ENCODE data around the gene NHLRC3. TPM values are rescaled to one million over a fixed set of nuclear protein-coding genes. Genes with fewer than 3 reads are reported as not detected.
"Not testable (repeated sequence)": the region's sequence is repeated elsewhere in the genome, so short reads cannot be mapped to it uniquely, and the experiment has no call there.

Gene NHLRC3, protein sequence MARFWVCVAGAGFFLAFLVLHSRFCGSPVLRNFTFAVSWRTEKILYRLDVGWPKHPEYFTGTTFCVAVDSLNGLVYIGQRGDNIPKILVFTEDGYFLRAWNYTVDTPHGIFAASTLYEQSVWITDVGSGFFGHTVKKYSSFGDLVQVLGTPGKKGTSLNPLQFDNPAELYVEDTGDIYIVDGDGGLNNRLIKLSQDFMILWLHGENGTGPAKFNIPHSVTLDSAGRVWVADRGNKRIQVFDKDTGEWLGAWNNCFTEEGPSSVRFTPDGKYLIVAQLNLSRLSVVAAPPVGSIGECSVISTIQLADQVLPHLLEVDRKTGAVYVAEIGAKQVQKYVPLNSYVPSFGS
- total RNA-seq: 19.5 and 19.6 TPM in 2 replicates
- 12.4 TPM for polyA plus RNA-seq (2012)

DNA sequence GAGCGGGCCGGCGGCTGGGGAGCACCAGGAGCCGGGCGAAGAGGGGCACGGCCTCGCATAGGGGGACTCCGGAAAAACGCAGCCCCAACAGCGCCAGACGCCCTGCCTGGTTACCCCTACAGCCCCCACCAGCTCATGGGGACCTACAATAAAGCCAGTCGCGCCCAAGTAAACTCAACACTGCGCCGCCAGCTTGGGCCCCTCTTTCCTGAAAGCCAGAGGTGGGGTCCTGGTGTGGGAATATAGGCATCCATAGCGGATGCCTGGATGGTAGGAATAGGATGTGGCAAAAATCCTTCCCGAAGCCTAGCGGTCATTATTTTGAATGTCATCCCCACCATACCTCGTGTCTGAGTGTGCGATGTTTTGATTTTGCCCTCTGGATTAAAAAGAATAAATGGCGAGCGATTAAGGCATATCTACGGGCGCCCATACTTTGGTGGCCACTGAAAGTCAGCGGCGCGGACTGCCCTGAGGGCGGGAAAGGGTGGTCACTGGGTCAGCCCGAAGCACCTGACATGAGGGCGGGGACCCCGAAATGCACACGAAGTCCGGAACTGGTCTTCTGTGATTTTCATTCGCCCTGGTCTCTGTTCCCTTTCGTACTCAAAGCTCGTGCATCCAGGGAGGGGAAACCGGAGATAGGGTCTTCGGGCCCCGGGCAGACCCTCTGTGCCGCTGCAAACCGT is at the start of gene NHLRC3, which contains the start of gene PROSER1:
NHLRC3 (plus strand) TSS at position 577 of the 689 bp plus-strand sequence. CDS start 184 bp downstream, outside the sequence.
PROSER1 (minus strand) TSS at position 210 of the 689 bp plus-strand sequence. CDS start 847 bp downstream, outside the sequence.
- DNase-seq (ENCODE audit: low read depth): peak; percentile 97

DNA sequence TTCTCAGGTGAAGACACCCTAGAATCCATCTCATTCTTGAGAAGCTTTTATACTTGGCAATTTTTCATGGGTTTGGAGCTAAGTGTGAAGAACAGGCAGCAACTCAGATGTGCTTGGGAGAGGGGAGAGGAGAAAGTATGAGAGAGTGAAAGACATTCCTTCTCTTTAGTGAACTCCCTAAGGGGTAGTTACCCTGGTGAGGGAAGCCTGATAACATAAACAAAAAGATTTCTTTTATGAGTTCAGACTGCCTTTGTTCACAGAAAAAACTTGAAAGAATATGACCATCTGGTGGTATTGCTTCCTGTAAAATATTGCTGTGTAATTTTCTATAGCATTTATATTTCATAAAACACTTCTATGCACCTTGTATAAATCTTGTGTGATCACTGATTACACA is 47.6 kb upstream of the NHLRC3 start, which contains the start of gene STOML3:
STOML3 (minus strand) TSS at position 139 of the 400 bp plus-strand sequence; CDS start at position 29, 110 bp downstream.
- DNase-seq (ENCODE audit: low read depth): no peak

DNA sequence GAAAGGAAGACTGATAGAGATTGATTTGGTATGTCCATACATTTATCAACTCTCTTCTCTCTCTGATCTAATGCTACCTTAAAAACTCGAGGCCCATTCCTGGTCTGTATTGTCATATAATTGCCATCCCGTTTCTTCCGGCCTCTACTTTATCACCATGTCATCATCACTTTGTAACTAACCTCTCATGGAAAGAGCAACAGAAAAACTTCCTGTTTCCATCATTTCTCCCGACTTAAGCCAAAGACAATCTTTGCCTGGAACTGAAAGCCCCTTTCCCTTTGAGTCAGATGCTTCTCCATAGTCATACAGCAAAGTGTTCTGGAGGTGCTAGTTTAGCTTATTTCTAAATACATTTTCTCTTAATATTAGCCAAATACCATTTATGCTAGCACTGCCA is 44.9 kb upstream of the NHLRC3 start:
- DNase-seq (ENCODE audit: low read depth): no peak

DNA sequence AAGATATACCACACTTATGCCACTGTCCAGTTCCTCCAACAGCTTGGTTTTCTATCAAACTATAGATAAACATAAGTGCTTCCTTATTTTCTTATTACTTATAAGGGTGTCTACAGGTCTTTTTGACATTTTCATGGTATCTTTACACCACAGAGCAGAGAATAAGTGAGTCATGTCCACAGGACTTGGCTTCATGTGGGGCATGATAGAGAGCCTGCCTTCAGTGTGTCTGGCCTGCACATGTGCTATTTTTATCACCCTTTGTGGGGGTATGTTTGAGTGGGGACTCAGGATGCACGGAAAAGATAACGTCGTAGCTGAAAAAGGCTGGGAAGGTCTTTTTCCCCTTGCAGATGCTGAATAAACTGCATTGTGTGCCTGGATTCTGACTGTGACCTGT is 39.5 kb upstream of the NHLRC3 start:
- DNase-seq (ENCODE audit: low read depth): no peak

DNA sequence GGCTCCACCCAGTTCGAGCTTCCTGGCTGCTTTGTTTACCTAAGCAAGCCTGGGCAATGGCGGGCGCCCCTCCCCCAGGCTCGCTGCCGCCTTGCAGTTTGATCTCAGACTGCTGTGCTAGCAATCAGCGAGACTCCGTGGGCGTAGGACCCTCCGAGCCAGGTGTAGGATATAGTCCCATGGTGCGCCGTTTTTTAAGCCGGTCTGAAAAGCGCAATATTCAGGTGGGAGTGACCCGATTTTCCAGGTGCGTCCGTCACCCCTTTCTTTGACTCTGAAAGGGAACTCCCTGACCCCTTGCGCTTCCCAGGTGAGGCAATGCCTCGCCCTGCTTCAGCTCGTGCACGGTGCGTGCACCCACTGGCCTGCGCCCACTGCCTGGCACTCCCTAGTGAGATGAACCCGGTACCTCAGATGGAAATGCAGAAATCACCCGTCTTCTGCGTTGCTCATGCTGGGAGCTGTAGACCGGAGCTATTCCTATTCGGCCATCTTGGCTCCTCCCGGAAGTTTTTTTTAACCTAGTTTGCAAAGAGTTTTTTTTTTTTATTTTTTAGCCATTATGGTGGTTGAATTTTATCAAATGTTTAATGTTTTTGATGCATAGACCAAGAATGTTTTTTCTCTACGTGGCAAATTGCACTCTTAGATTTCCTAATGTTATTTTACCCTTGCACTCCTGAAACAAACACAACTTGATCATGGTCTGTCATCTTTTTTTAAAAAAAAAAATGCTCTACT is 31.7 kb upstream of the NHLRC3 start:
- DNase-seq (ENCODE audit: low read depth): not testable (repeated sequence)

DNA sequence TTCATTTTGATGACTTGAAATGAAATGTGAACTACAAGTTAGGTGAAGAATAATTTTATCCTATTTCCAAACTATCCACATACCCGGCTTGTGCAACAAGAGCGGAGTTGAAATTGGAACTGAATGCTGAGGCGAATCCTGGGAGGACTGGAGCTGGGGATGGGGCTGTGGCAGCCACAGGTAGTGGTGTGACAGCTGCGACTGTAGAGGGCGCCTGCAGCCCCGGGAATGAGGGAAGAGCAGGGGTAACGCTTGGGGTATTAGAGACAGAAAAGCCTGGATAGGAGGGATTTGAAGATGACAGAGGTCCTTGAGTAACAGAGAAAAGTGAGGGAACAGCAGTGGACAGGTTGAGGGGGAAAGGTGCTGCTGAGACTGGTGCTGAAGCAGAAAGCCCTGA is 25.6 kb upstream of the NHLRC3 start:
- DNase-seq (ENCODE audit: low read depth): no peak

DNA sequence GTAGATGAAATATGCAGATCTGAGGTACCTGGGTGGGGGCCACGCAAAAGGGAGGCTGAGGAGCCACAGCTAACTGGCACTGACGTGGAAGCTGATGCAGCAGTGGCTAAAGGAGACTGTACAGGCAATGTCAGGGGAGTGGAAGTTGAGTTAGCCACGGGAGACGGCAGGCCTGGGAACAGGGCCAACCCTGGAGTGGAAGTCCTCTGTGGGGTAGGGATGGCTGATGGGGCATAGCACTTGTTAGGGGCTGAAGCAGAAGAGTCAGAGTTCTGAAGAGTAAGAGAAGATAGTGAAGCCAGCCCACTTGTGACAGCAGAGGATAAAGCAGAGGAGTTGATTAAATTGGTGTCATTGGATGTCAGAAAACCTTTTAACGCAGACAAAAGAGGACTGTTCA is 24.8 kb upstream of the NHLRC3 start:
- no peak for DNase-seq (ENCODE audit: low read depth)

DNA sequence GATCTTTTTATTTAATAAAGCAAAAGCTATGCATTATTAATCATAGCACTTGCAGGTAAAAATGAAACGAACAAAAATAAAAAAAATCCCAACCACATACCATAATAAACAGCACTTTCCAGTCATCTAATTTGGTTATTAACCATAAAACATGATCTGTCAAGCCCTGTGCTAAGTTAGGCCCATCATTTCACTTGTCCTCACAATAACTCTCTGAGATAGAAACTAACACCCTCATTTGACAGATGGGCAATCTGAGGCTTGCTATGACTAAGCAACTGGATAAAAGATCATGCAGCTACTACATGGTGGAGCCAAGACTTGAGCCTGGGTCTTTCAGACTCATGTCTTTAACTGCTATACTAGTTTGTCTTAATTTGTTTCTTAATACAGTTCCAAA is 22.2 kb upstream of the NHLRC3 start:
- peak; percentile 50 for DNase-seq (ENCODE audit: low read depth)

DNA sequence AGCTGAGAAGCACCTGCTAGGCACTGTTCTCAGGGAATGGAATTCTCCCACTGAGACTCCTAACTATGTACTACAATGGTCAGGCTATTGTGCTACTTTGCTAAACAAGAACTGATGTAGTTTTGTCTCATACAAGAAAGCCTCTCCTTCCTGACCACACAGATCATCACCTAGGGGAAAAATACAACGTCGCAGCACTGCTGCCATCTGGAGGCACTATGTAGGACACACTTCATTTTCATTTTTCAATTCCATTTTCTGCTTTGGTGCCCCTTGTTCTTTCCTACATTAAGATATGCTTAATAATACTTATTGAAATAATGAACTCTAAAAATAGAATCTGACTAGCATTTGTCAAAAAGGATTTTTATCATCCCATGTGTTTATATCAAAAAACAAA is 21.5 kb upstream of the NHLRC3 start:
- peak; percentile 40 for DNase-seq (ENCODE audit: low read depth)

DNA sequence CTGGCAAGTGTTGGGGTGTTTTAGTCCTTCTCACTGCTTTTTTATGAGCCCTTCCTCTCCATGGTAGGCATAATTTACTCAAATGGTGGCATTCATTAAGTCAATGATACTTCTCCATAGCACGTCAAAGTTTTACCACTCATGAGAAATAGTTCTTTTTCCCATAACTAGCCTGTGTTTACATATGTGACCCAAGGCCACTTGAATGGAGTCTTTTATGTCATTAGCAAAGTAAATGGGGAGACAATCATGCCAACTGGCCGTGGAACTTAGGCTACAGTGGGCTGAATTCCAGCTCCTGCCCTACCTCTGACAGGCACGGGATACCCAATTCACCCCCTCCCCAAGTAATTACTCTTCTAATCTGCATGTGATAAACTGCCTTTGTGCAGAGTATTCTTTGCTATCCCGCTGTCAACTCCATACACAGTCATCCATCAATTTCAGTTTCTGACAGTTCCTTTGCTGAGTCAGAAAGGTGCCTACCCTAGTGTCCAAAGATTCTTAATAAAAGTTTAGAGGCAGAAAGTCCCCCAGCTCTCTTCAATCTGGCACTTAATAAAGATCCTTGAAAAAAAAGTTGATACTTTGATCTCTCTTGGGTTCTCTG is 17.3 kb upstream of the NHLRC3 start:
- DNase-seq (ENCODE audit: low read depth): no peak

DNA sequence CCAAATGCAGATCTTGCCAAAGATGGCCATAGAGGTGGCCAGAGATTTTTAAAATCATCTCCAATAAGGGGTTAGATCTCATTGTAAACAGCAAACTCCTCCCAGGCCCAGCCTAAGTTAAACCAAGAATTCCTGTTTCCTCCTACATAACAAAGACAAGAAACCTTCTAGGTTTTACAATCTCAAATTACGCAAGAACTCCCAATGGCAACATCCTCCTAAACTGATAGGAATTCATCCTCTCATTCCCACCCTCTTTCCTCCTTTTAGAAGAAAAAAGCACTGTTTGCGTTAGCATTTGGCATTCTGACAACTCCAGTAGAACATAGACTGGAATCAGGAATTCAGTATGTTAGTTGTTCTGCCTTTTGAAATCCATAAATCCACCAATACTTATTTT is 14.9 kb upstream of the NHLRC3 start:
- no peak for DNase-seq (ENCODE audit: low read depth)

DNA sequence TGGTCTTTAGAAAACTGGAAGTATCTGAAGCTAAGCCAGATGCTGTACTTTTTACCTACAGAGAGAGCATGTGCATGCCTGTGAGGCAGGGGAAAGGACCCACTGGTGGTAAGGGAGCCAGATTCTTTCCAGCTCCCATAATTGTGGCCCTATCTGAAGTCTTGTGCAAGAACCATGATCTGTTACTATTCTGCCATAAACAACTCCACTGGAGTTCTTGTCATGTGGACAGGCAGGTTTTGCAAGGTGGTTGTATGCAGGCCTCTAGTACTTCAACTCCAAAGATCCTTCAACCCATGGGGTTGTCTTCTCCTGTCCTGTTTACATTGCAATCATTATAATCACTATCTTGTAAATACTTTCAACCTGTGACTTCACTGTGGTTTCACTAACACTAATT is 14.5 kb upstream of the NHLRC3 start:
- no peak for DNase-seq (ENCODE audit: low read depth)

DNA sequence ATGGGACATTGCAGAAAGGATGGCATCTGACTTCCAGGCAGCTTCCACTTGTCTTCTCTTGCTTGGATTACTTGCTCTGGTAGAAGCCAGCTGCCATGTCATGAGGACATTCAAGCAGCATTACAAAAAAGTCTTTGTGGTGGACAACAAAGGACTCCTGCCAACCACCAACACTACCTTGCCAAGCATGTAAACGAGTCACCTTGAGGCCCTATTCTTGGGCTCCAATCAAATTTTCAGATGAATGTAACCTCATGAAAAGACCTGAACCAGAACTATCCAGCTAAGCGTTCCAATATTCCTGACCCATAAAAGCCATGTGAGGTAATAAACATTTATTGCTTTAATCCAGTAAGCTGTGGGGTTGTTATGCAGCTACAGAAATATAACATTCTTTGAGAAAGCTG is 12.8 kb upstream of the NHLRC3 start:
- peak; percentile 50 for DNase-seq (ENCODE audit: low read depth)

DNA sequence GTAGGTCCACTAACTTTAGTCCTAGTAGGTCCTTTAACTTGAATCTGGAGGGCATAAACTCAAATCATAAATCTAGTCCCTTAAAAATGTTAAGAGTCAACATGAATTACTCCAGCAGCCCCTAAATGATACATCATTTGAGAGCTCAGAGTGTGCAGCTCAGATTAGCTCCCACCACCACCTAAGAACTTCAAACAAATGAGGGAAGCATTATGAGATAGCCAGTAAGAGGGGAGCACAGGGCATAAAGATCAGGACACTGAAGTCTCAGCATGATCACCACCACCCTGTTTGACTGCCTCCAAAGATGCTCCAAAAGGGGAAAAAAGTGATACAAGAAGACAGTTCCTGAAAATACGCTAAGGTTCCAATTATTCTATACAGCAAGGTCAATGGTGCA is 6.1 kb upstream of the NHLRC3 start:
- DNase-seq (ENCODE audit: low read depth): no peak

DNA sequence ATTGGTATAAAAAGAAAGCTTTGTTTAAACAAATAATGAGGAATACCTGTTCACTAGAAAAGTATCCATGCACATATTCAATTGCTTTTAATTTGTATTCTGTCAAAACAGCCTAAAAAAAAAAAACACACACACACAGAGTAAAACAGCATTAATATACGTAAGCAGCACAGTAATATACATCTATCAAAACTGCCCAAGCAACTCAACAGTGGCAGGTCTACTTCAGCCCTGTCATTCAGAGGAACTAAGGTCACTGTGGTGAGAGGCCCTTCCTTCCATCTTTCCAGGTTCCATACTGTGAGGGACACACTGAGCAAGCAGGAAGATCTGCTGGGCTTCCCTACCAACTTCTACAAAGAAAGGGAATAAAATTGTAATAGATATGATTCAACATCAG is 4.2 kb upstream of the NHLRC3 start:
- no peak for DNase-seq (ENCODE audit: low read depth)

DNA sequence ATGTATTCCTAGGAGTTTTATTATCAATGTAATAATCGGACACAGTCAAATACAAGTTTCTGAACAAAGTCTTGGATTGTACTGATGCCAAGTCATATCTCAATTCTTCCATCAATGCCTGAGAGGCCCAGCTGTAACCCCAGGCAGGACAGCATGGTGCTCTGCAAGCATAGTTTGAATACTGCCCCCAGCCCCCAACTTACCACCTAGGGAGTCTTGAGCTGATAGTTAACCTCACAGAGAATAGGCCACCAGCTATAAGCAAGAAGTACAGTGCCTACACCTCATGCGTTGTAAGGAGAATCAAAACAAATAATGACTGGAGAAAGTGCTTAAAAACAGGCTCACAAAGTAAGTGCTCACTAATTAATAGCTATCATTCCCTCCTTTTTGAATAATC is 3.1 kb upstream of the NHLRC3 start:
- no peak for DNase-seq (ENCODE audit: low read depth)

DNA sequence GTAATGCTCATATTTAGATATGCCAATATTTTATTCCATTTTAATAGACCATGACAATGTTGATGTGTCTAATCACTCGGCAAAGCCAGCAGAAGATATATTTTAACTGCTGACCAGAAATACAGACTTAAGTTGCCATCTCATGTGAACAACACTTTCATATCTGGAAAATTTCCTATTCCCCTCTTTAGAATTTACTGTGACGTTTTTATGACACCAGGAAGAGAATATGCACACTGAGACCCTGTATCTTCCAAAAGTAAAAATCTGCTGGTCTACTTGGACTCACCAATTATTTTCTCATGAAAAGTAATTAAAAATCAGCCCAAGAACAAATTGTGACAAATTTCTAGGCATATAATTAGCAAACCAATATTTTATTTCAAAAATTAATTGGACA is 2.5 kb upstream of the NHLRC3 start:
- no peak for DNase-seq (ENCODE audit: low read depth)

DNA sequence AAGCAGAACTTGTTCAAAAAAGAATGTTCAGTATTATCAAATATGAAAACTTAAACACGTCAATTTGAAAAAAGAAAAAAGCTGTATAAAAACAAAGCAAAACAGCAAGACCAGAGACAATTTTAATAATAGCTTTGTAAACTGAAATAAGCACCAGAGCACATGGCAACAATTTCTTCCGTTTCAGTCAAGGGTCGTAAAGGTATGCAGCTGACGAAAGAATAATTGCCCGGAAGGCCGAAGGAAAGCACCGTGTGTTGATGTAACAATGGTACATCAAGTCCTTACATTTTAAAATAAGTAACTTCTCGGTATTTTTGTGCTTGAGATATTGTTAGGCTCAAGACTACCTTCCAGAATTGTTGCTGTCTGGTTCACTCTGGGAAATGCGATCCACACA is 2.0 kb upstream of the NHLRC3 start:
- DNase-seq (ENCODE audit: low read depth): no peak

DNA sequence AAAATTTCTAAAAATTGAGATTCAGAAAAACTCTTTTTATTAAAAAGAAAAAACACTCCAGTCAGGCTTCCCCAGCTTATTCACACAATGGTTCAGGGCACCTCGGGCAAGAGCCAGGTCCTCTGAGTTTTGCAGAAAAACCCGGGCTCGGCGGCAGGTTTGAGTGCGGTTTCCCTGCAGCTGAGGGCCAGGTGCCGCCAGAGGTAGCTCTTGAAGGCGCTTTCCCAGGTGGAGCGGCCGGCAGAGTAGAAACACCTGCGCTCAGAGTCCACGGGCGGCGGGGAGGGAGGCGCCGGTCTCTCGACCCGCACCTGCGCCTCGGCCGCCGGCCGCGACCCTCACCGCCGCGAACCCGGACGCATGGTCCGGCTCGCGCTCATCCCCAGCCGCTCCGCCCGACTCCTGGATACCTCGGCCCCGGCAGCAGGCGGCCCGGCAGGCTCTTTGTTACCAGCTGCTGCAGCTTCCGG is 811 bp upstream of the NHLRC3 start:
- no peak for DNase-seq (ENCODE audit: low read depth)

DNA sequence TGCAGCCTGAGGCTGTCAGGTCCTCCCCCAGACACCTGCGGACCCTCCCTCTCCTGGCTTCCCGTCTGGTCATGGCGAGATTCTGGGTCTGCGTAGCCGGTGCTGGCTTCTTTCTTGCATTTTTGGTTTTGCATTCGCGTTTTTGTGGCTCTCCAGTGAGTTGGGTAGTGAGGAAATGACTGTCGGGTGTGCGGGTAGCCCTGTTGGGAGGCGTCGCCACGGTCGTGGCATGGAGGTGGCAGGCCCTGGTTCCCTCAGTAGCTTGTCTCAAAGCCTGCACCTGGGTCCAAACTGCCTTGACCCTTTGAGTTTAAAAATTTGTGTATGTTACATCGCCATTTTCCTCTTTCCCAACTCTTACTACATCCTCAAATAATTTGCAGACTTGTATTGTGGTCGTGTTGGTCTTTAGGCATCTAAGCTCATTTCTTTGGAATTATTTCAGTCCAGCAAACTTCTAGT is 344 bp downstream of the NHLRC3 start:
- no peak for DNase-seq (ENCODE audit: low read depth)

DNA sequence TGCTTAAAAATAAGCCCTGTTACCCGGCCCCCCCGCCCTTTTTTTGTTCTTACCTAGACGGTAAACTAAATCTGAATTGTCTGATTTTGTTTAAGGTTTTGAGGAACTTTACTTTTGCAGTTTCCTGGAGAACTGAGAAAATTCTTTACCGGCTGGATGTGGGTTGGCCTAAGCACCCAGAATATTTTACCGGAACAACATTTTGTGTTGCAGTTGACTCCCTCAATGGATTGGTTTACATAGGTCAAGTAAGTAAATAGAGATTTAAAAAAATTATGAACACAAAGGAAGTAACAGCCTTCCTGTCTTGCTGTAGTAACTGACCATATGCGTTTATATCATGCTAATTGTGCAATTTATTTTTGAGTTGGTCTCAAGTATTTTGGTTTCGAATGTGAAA is 785 bp downstream of the NHLRC3 start:
- DNase-seq (ENCODE audit: low read depth): no peak
